ENCODE data around the gene TDRD9.

DNA sequence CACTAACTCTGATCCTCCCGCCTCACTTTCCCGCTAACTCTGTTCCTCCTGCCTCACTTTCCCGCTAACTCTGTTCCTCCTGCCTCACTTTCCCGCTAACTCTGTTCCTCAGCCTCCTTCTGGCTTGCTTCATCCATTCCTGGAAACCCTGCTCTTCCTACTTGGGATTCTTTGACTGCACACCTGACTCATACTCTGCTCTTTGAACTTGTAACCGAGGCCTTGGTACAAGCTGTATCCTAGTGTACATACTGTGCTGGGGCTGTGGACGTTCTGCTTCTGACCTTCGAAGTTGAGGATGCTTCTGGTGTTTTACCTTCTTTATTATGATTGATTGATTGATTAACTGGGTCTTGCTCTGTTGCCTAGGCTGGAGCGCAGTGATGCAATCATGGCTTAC is 77.2 kb downstream of the TDRD9 start:
- TF ChIP-seq, protein P1, sequence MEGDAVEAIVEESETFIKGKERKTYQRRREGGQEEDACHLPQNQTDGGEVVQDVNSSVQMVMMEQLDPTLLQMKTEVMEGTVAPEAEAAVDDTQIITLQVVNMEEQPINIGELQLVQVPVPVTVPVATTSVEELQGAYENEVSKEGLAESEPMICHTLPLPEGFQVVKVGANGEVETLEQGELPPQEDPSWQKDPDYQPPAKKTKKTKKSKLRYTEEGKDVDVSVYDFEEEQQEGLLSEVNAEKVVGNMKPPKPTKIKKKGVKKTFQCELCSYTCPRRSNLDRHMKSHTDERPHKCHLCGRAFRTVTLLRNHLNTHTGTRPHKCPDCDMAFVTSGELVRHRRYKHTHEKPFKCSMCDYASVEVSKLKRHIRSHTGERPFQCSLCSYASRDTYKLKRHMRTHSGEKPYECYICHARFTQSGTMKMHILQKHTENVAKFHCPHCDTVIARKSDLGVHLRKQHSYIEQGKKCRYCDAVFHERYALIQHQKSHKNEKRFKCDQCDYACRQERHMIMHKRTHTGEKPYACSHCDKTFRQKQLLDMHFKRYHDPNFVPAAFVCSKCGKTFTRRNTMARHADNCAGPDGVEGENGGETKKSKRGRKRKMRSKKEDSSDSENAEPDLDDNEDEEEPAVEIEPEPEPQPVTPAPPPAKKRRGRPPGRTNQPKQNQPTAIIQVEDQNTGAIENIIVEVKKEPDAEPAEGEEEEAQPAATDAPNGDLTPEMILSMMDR (IDR thresholded peaks at IDR 0.05 in 4 of 5, conservative IDR thresholded peaks at IDR 0.05 in 1 of 5): no peak
- no peak for TF ChIP-seq POLR2A (IDR thresholded peaks at IDR 0.05)
